Measurements from ENCODE around the gene EFNA3. TPM values are rescaled to one million over a fixed set of nuclear protein-coding genes. Genes with fewer than 3 reads are reported as not detected.

The EFNA3 gene
- total RNA-seq, 4 donors from 2014 or later, result 0.91 to 1.7 (median 1.7) TPM; not detected in 1

GRCh38 chr1:155072531-155073289 lies 5.9 kb upstream of the EFNA3 start:
- Histone ChIP-seq H3K4me1 (peaks cover 18 to 25% (median 21%) of the 10 kb centered on the region in 4 donors), H3K36me3 (peaks cover 0 to 4% (median 0%) of the 10 kb centered on the region in 4 donors), H3K9me3 (no peaks in the 10 kb centered on the region), H3K27ac (replicated peaks in 1 of 4) (no peak overlapping the region), H3K4me3 (no peak overlapping the region), H3K27me3 (no peaks in the 10 kb centered on the region)
- no peak for DNase-seq (ENCODE audit: extremely low spot score)
- TF ChIP-seq CTCF (IDR thresholded peaks at IDR 0.05) (no peak), POLR2AphosphoS5 (IDR thresholded peaks at IDR 0.05) (no peak), POLR2A (IDR thresholded peaks at IDR 0.05; ENCODE audit: low read depth) (no peak), EP300 (IDR thresholded peaks at IDR 0.05) (no peak)
- 68% methylated on average over 7 of the region's 7 CpGs for WGBS
- intact Hi-C loops (cut with DNase I), result no loop called here

GRCh38 chr1:155073377-155074242 lies 5.0 kb upstream of the EFNA3 start:
- WGBS, result 91% methylated on average over 3 of the region's 3 CpGs
- no peak for DNase-seq (ENCODE audit: extremely low spot score)

GRCh38 chr1:155075535-155075934 lies 3.1 kb upstream of the EFNA3 start:
- Histone ChIP-seq H3K36me3 (no peaks in the 10 kb centered on the region), H3K27me3 (peaks cover 6 to 18% (median 15%) of the 10 kb centered on the region in 4 donors), H3K4me3 (no peak overlapping the region), H3K9me3 (no peaks in the 10 kb centered on the region), H3K4me1 (peaks cover 30 to 39% (median 37%) of the 10 kb centered on the region in 4 donors), H3K27ac (replicated peaks in 1 of 4) (no peak overlapping the region)
- no peak for DNase-seq (ENCODE audit: extremely low spot score)
- WGBS, result 74% methylated on average over 5 of the region's 5 CpGs
- intact Hi-C loops (cut with DNase I), result no loop called here
- TF ChIP-seq POLR2AphosphoS5 (IDR thresholded peaks at IDR 0.05), result no peak
- TF ChIP-seq CTCF (IDR thresholded peaks at IDR 0.05), result no peak
- no peak for TF ChIP-seq EP300 (IDR thresholded peaks at IDR 0.05)
- no peak for TF ChIP-seq POLR2A (IDR thresholded peaks at IDR 0.05; ENCODE audit: low read depth)

More at GRCh38 chr1:155073377-155074242, 5.0 kb upstream of the EFNA3 start:
- intact Hi-C loops (cut with DNase I), result no loop called here
- Histone ChIP-seq H3K9me3 (no peaks in the 10 kb centered on the region), H3K4me3 (no peak overlapping the region), H3K4me1 (peaks cover 18 to 30% (median 26%) of the 10 kb centered on the region in 4 donors), H3K36me3 (peaks cover 0 to 4% (median 0%) of the 10 kb centered on the region in 4 donors), H3K27ac (replicated peaks in 1 of 4) (no peak overlapping the region), H3K27me3 (no peaks in the 10 kb centered on the region)
- TF ChIP-seq POLR2AphosphoS5 (IDR thresholded peaks at IDR 0.05) (no peak), EP300 (IDR thresholded peaks at IDR 0.05) (no peak), CTCF (IDR thresholded peaks at IDR 0.05) (no peak), POLR2A (IDR thresholded peaks at IDR 0.05; ENCODE audit: low read depth) (no peak)

GRCh38 chr1:155076371-155076770 lies 2.3 kb upstream of the EFNA3 start:
- Histone ChIP-seq H3K27me3 (peaks cover 12 to 26% (median 23%) of the 10 kb centered on the region in 4 donors), H3K9me3 (no peaks in the 10 kb centered on the region), H3K36me3 (no peaks in the 10 kb centered on the region), H3K4me3 (no peak overlapping the region), H3K4me1 (peaks cover 30 to 39% (median 37%) of the 10 kb centered on the region in 4 donors), H3K27ac (replicated peaks in 1 of 4) (no peak overlapping the region)
- TF ChIP-seq POLR2AphosphoS5 (IDR thresholded peaks at IDR 0.05) (no peak), CTCF (IDR thresholded peaks at IDR 0.05) (no peak), EP300 (IDR thresholded peaks at IDR 0.05) (no peak), POLR2A (IDR thresholded peaks at IDR 0.05; ENCODE audit: low read depth) (no peak)
- DNase-seq (ENCODE audit: extremely low spot score), result no peak
- intact Hi-C loops (cut with DNase I), result no loop called here
- WGBS, result no CpG with 5 or more reads among the region's 1 CpG

All from esophagus muscularis mucosa (tissue), 4 donors.